Stimulated activated CD4-positive, alpha-beta T cell treated with anti-CD3 and anti-CD28 coated beads, Interleukin-2, amount 100 ng/mL, for 4 hours (primary cell): ENCODE measurements around the gene FIBP.
A peak's percentile ranks its signal among the peaks of the same experiment; 100 is the strongest.
"Not testable (repeated sequence)": the region's sequence is repeated elsewhere in the genome, so short reads cannot be mapped to it uniquely, and the experiment has no call there.

Experiments used
- DNase-seq: peaks from one replicate; pipeline ENCODE4 v3.0.0-alpha.2; 2020; ENCODE audit warnings: low read depth

FIBP gene

GRCh38 chr11:65859095-65859811 is 29.0 kb downstream of the FIBP start:
- peak; percentile 96 for DNase-seq

DNA sequence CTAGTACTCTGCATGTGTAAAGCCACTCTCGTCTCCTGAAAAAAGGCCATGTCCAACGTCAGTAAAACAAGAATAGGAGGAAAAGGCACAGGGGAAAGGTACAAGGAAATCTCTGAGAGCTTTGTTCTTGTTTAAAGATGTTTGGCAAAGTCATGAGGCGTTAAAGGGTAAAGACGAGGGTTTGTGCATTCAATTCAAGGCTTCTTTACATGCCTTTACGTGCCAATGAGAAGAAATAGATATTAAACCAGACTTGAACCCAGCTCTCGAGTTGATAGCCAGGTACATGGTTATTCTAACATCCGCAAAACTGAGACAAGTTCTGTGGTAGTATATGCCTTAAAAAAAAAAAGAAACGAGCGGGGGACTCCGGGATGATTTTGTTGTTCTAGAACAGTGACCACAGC is 29.6 kb downstream of the FIBP start:
- DNase-seq: no peak

- DNase-seq: peak; percentile 96
Observed at GRCh38 chr11:65857853-65858680, 30.2 kb downstream of the FIBP start, which contains the start of gene CFL1. TSS of gene CFL1 (minus strand) at chr11:65858180. CDS start at chr11:65858099, 81 bp downstream.

DNA sequence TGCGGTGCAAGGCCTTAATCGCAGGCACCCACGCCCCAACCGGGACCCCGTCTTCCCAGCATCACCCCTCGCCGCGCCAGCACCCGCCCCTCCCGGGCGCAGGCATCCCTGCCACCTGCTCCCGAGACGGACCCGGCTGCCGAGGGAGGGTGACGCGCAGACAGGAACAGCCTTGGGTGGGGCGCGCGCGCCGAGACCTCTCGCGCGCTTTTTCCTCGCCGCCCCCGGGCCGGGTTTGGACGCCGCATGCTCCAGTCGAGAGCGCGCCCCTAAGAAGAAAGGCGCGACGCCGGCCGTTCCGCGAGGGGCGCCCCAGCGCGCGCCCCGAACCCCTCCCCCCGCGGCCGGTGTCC is 30.8 kb downstream of the FIBP start:
- DNase-seq: peak; percentile 48

- peak; percentile 76 for DNase-seq
Observed at GRCh38 chr11:65856689-65857499, 31.4 kb downstream of the FIBP start.

DNA sequence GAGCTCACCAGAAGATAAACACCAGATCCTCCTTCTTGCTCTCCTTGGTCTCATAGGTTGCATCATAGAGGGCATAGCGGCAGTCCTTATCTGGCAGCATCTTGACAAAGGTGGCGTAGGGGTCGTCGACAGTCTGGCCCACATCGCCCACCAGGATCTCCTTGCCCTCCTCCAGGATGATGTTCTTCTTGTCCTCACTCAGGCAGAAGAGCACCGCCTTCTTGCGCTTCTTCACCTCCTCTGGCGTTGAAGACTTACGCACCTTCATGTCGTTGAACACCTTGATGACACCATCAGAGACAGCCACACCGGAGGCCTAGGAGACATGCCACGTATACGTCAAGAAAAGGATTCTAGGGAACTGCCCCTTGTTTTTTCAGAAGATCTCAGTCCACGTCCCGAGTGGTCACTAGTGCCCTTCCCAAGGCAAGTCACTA is 32.3 kb downstream of the FIBP start:
- no peak for DNase-seq

- no peak for DNase-seq
Observed at GRCh38 chr11:65854852-65855837, 33.1 kb downstream of the FIBP start.

GRCh38 chr11:65854161-65854592 is 34.1 kb downstream of the FIBP start:
- DNase-seq: no peak

GRCh38 chr11:65853246-65853979 is 34.9 kb downstream of the FIBP start:
- DNase-seq: no peak

- DNase-seq: no peak
Observed at GRCh38 chr11:65852508-65853245, 35.6 kb downstream of the FIBP start.

- no peak for DNase-seq
Observed at GRCh38 chr11:65851811-65852507, 36.3 kb downstream of the FIBP start.

GRCh38 chr11:65851083-65851579 is 37.1 kb downstream of the FIBP start:
- DNase-seq: no peak

DNA sequence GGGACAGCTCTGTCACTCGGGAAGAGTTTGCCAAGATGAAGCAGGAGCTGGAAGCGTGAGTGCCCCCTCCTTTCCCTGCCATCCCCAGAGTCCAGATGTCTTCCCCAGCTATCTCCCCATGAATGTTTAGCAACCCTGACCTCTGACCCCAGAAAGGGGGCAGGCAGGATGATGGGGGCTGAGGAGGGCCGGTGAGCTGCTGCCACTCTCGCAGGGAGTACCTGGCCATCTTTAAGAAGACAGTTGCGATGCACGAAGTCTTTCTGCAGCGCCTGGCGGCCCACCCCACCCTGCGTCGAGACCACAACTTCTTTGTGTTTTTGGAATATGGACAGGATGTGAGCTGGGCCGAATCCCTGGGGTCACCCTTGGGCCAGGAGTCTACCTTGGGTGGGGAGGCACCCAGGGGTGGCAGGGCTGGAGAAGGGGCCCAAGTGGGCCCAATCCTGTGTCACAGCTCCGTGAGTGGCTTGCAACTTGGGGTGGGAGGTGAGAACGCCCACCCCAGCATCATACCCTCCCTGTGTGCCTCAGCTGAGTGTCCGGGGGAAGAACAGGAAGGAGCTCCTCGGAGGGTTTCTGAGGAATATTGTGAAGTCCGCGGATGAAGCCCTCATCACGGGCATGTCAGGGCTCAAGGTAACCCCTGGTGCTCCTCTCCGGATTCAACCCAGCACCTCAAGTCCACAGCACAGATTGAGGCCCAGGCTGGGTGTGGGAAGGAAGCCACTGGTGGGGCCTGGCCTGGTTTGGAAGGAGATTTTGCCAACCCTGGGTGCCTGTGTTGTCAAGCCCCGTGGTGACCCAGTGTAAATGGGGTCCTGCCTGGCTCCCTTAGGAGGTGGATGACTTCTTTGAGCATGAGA is 37.8 kb downstream of the FIBP start:
- DNase-seq: no peak

DNA sequence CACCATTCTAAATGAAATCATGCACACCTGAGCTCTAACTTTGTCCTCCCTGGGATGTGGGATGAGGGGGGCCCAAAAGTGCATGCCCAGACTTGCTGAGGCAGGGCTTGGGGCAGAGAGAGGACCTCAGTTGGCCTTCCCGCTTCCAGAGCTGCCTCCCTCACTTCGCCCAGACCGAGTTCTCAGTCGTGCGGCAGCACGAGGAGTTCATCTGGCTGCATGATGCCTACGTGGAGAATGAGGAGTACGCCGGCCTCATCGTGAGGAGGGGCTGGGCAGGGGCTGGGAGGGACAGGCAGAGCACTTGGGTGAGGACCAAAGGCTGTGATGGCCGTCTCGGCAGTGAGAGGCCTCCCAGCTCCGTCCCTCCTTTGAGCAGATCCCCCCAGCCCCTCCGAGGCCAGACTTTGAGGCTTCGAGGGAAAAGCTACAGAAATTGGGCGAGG is 38.5 kb downstream of the FIBP start:
- no peak for DNase-seq

DNA sequence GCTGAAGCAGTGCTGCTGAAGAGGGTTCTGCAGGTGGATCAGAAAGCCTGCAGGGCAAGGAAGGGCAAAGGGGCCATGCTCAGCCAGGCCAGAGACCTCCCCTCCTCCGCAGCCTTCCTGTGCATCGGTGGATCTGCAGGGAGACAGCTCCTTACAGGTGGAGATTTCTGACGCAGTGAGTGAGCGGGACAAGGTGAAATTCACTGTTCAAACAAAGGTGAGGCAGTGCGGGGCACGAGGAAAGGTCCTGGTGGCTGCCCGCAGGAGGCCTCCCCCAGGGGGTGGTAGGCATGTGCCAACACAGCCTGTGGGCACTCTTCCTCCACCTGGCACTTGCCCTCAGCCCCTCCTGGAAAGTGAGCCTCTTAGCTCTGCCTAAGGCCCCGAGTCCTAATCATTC is 38.9 kb downstream of the FIBP start:
- DNase-seq: no peak

DNA sequence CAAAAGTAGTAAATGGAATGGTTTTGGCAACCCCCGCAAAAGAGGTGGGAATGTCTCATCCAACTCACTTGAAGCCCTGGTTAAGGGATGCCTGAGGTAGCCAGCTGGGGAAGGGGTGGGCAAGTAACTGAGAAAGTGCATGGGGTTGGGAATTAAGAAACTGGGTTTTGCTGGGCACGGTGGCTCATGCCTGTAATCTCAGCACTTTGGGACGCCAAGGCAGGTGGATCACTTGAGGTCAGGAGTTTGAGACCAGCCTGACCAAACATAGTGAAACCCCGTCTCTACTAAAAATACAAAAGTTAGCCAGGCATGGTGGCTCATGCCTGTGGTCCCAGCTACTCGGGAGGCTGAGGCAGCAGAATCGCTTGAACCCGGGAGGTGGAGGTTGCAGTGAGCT is 39.6 kb downstream of the FIBP start:
- not testable (repeated sequence) for DNase-seq

- DNase-seq: no peak
Observed at GRCh38 chr11:65847746-65848145, 40.5 kb downstream of the FIBP start.
